ENCODE results near the gene GRB14.

GRB14 gene

DNA sequence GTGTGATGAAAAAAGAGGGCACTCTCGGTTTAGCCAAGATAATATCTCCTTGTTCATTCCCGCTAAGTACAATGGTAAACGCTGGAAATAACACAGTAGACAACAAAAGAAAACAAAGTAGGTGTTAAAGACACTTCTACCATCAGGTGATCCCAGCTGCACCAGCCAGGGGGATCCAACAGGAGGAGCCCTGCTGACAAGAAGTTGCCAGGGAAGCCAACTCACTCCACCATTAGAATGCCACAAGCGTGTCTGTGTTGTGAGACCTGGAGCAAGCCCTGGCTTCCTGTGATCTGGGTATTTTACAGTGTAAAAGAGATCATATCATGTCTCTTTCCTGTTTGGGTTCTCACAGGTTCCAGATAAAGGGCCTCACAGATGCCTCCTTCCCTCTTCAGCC lies 117.0 kb downstream of the GRB14 start:
- TF ChIP-seq TAF1 (IDR thresholded peaks at IDR 0.05; ENCODE audit: borderline replicate concordance, insufficient read depth, low read length), result no peak
- TF ChIP-seq, protein P1, sequence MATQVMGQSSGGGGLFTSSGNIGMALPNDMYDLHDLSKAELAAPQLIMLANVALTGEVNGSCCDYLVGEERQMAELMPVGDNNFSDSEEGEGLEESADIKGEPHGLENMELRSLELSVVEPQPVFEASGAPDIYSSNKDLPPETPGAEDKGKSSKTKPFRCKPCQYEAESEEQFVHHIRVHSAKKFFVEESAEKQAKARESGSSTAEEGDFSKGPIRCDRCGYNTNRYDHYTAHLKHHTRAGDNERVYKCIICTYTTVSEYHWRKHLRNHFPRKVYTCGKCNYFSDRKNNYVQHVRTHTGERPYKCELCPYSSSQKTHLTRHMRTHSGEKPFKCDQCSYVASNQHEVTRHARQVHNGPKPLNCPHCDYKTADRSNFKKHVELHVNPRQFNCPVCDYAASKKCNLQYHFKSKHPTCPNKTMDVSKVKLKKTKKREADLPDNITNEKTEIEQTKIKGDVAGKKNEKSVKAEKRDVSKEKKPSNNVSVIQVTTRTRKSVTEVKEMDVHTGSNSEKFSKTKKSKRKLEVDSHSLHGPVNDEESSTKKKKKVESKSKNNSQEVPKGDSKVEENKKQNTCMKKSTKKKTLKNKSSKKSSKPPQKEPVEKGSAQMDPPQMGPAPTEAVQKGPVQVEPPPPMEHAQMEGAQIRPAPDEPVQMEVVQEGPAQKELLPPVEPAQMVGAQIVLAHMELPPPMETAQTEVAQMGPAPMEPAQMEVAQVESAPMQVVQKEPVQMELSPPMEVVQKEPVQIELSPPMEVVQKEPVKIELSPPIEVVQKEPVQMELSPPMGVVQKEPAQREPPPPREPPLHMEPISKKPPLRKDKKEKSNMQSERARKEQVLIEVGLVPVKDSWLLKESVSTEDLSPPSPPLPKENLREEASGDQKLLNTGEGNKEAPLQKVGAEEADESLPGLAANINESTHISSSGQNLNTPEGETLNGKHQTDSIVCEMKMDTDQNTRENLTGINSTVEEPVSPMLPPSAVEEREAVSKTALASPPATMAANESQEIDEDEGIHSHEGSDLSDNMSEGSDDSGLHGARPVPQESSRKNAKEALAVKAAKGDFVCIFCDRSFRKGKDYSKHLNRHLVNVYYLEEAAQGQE (IDR thresholded peaks at IDR 0.05; ENCODE audit: insufficient read depth in 1 of 2, low read depth in 2 of 2, low read length in 2 of 2), result no peak
- no peak for TF ChIP-seq SIN3A (IDR thresholded peaks at IDR 0.05; ENCODE audit: borderline replicate concordance, insufficient read depth, low read length)
- TF ChIP-seq FOXP2 (optimal IDR thresholded peaks at IDR 0.05; ENCODE audit: borderline replicate concordance, extremely low read depth, extremely low read length, insufficient read depth), result no peak
- TF ChIP-seq POLR2AphosphoS5 (IDR thresholded peaks at IDR 0.05; ENCODE audit: low read depth, low read length), result no peak

DNA sequence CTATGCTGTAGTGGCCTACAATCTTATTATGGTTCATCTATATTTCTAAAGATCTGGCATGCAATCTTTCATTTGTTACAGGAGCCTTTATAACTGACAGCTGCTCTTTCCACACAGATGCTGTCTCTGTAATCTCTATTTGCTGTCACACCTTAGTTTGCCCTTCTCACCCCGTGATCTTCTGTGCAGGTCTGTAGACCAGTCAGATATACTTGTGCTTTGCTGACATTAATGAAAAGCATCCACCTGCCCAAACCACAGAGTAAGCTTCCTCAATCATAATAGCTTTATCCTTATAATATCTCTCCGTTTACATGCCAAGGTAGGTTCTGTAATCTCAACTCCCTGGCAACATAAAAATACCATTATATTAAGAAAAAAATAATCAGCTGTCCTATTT lies 122.4 kb downstream of the GRB14 start:
- TF ChIP-seq POLR2AphosphoS5 (IDR thresholded peaks at IDR 0.05; ENCODE audit: low read depth, low read length), result no peak
- TF ChIP-seq, protein P1 (IDR thresholded peaks at IDR 0.05; ENCODE audit: insufficient read depth in 1 of 2, low read depth in 2 of 2, low read length in 2 of 2), result no peak
- TF ChIP-seq SIN3A (IDR thresholded peaks at IDR 0.05; ENCODE audit: borderline replicate concordance, insufficient read depth, low read length), result no peak
- TF ChIP-seq FOXP2 (optimal IDR thresholded peaks at IDR 0.05; ENCODE audit: borderline replicate concordance, extremely low read depth, extremely low read length, insufficient read depth), result no peak
- no peak for TF ChIP-seq TAF1 (IDR thresholded peaks at IDR 0.05; ENCODE audit: borderline replicate concordance, insufficient read depth, low read length)

DNA sequence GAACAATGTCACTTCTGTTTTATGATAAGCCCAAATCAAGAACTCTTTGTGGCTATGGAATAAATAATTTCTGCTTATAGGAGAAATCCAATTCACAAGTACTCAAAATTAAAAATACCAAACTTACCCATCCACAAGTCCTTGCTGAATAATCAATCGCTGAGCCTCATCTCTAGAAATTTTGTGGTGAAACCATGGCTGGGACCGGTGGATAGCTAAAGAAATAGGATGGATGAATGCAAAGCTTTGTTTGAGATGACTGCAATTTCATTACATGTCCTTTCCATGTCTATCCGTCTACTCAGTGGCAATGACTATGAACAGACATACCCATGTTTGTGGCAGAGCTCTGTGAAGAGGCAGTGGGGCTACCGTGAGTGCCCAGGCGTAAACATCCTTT lies 124.4 kb downstream of the GRB14 start:
- no peak for TF ChIP-seq TAF1 (IDR thresholded peaks at IDR 0.05; ENCODE audit: borderline replicate concordance, insufficient read depth, low read length)
- TF ChIP-seq POLR2AphosphoS5 (IDR thresholded peaks at IDR 0.05; ENCODE audit: low read depth, low read length), result no peak
- TF ChIP-seq FOXP2 (optimal IDR thresholded peaks at IDR 0.05; ENCODE audit: borderline replicate concordance, extremely low read depth, extremely low read length, insufficient read depth), result no peak
- TF ChIP-seq, protein P1 (IDR thresholded peaks at IDR 0.05; ENCODE audit: insufficient read depth in 1 of 2, low read depth in 2 of 2, low read length in 2 of 2), result no peak
- TF ChIP-seq SIN3A (IDR thresholded peaks at IDR 0.05; ENCODE audit: borderline replicate concordance, insufficient read depth, low read length), result no peak

DNA sequence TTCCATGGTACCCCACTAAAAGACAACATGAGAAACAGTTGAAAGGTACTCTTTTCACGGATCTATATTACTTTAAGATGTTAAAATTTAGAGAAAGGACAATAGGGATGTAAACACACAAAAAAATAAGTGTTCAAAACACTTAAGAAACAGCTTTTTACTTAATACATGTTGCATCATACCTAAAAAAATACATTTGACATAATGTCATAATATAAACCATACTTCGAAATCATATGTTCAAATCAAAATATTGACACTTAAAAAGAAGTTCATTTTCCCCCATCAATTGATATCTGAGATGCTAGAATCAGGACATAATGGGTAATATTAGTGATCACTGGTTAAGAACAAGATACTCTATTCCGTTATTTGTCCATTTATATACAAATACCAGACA lies 124.9 kb downstream of the GRB14 start:
- no peak for TF ChIP-seq TAF1 (IDR thresholded peaks at IDR 0.05; ENCODE audit: borderline replicate concordance, insufficient read depth, low read length)
- TF ChIP-seq, protein P1 (IDR thresholded peaks at IDR 0.05; ENCODE audit: insufficient read depth in 1 of 2, low read depth in 2 of 2, low read length in 2 of 2), result no peak
- TF ChIP-seq SIN3A (IDR thresholded peaks at IDR 0.05; ENCODE audit: borderline replicate concordance, insufficient read depth, low read length), result no peak
- no peak for TF ChIP-seq FOXP2 (optimal IDR thresholded peaks at IDR 0.05; ENCODE audit: borderline replicate concordance, extremely low read depth, extremely low read length, insufficient read depth)
- TF ChIP-seq POLR2AphosphoS5 (IDR thresholded peaks at IDR 0.05; ENCODE audit: low read depth, low read length), result no peak
